H4 (cell line): ENCODE measurements around the gene TK1. TPM values are rescaled to one million over a fixed set of nuclear protein-coding genes. Genes with fewer than 3 reads are reported as not detected.

Experiments used
- total RNA-seq: library from RNA; depleted of rRNA; stranded (reverse); fragments of >200 nt; shearing (Covaris generic); gene quantifications from 2 replicates; pipeline ENCODE4 v1.2.3, GENCODE V29; 2014; rRNA removed

TK1 gene
- total RNA-seq, 1 experiment from 2014 or later: 253 TPM

Other genes with a start within 250 kb of the TK1 start
- 2.6 and 6.9 TPM in 2 replicates for gene TNRC6C, start 228.3 kb downstream of the TK1 start, total RNA-seq
- 2.7 and 7.9 TPM in 2 replicates for gene TMC6, start 58.3 kb downstream of the TK1 start, total RNA-seq
- 0.02 TPM in 1 of 2 replicates, not detected in the other for gene TMC8, start 56.3 kb downstream of the TK1 start, total RNA-seq
- gene C17orf99, start 40.7 kb downstream of the TK1 start, total RNA-seq: not detected in 2 replicates
- 24.6 and 30.1 TPM in 2 replicates for gene SYNGR2, start 18.5 kb downstream of the TK1 start, total RNA-seq
- 24.5 and 33.1 TPM in 2 replicates for gene AFMID, start 310 bp upstream of the TK1 start, total RNA-seq
- gene BIRC5, start 27.2 kb upstream of the TK1 start, total RNA-seq: 154 and 157 TPM in 2 replicates
- gene TMEM235, start 44.6 kb upstream of the TK1 start, total RNA-seq: not detected in 2 replicates
- 29.2 and 43.0 TPM in 2 replicates for gene SOCS3, start 173.0 kb upstream of the TK1 start, total RNA-seq
- 20.4 and 27.5 TPM in 2 replicates for gene PGS1, start 191.6 kb upstream of the TK1 start, total RNA-seq